NB4 (cell line): Measurements from ENCODE around the gene SERPINB12.

Source experiments
- DNase-seq: peaks from one replicate; pipeline ENCODE4 v3.0.0; 2010; ENCODE audit warnings: low read depth
- H3K4me3 ChIP-seq: one replicate; pipeline ENCODE4 v1.5.1; 2011; ENCODE audit warnings: mild to moderate bottlenecking, low read depth, low read length, moderate library complexity
- MYC ChIP-seq: IDR thresholded peaks from 2 replicates; pipeline ENCODE4 v1.6.1; 2011; ENCODE audit warnings: low read depth, low read length
- POLR2A ChIP-seq: IDR thresholded peaks from 2 replicates; pipeline ENCODE4 v1.6.1; 2011; ENCODE audit warnings: mild to moderate bottlenecking; ENCODE audit not compliant: insufficient read length; ENCODE audit errors: extremely low read depth
- TF ChIP-seq, protein P1 (sequence below): IDR thresholded peaks from 2 replicates; pipeline ENCODE4 v1.6.1; 2011; ENCODE audit warnings: low read depth, low read length
- TF ChIP-seq, protein P2 (sequence below): IDR thresholded peaks from one replicate; pipeline ENCODE4 v1.5.1; 2012; ENCODE audit warnings: low read depth, low read length

Gene SERPINB12

DNA sequence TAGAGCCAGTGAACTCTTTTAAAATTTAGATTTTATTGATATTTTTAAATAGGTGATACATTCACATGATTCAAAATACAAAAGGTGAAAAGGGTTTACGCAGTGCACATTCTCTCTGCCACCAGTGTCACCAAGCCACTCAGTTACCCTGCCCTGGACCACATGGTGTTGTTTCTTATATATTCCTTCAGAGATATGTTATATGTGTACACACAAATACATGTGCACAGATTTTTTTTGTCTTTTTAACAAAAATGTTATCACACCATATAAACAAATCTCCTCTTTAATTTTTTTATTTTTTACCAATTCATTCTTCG, 75.7 kb downstream of the SERPINB12 start:
- no peak for DNase-seq
- no peak for TF ChIP-seq MYC
- TF ChIP-seq POLR2A = no peak
- TF ChIP-seq, protein P1, sequence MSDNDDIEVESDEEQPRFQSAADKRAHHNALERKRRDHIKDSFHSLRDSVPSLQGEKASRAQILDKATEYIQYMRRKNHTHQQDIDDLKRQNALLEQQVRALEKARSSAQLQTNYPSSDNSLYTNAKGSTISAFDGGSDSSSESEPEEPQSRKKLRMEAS = no peak
- TF ChIP-seq, protein P2, sequence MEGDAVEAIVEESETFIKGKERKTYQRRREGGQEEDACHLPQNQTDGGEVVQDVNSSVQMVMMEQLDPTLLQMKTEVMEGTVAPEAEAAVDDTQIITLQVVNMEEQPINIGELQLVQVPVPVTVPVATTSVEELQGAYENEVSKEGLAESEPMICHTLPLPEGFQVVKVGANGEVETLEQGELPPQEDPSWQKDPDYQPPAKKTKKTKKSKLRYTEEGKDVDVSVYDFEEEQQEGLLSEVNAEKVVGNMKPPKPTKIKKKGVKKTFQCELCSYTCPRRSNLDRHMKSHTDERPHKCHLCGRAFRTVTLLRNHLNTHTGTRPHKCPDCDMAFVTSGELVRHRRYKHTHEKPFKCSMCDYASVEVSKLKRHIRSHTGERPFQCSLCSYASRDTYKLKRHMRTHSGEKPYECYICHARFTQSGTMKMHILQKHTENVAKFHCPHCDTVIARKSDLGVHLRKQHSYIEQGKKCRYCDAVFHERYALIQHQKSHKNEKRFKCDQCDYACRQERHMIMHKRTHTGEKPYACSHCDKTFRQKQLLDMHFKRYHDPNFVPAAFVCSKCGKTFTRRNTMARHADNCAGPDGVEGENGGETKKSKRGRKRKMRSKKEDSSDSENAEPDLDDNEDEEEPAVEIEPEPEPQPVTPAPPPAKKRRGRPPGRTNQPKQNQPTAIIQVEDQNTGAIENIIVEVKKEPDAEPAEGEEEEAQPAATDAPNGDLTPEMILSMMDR = no peak
- no peak overlapping the region for H3K4me3 ChIP-seq
